ENCODE data around the gene MED12L. TPM values are rescaled to one million over a fixed set of nuclear protein-coding genes. Genes with fewer than 3 reads are reported as not detected.
"Not testable (repeated sequence)": the region's sequence is repeated elsewhere in the genome, so short reads cannot be mapped to it uniquely, and the experiment has no call there.

Gene MED12L
- total RNA-seq, 2 donors from 2014 or later, result 4.4 to 5.8 TPM

- not testable (repeated sequence) for H3K4me1 Mint-ChIP-seq (ENCODE audit: low read depth); H3K36me3 Mint-ChIP-seq (ENCODE audit: insufficient read depth in 2 of 2); DNase-seq; ATAC-seq (replicated peaks in 1 of 2); H3K27ac Mint-ChIP-seq; H3K27me3 Mint-ChIP-seq (ENCODE audit: low read depth); H3K4me3 Mint-ChIP-seq; H3K9me3 Mint-ChIP-seq
Observed at GRCh38 chr3:151242006-151242405, 156.5 kb downstream of the MED12L start.

- H3K27me3 Mint-ChIP-seq (ENCODE audit: low read depth), result peaks cover 12% of the 10 kb centered on the region
- DNase-seq (no peak), ATAC-seq (replicated peaks in 1 of 2) (no peak)
- no peaks in the 10 kb centered on the region for H3K36me3 Mint-ChIP-seq (ENCODE audit: insufficient read depth in 2 of 2)
- H3K4me3 Mint-ChIP-seq, result no peak overlapping the region
- H3K4me1 Mint-ChIP-seq (ENCODE audit: low read depth), result no peaks in the 10 kb centered on the region
- no peaks in the 10 kb centered on the region for H3K9me3 Mint-ChIP-seq
- no peak overlapping the region for H3K27ac Mint-ChIP-seq
Observed at GRCh38 chr3:151248772-151249337, 163.4 kb downstream of the MED12L start.

- no peaks in the 10 kb centered on the region for H3K36me3 Mint-ChIP-seq (ENCODE audit: insufficient read depth in 2 of 2)
- H3K9me3 Mint-ChIP-seq, result no peaks in the 10 kb centered on the region
- H3K4me1 Mint-ChIP-seq (ENCODE audit: low read depth), result no peaks in the 10 kb centered on the region
- ATAC-seq (replicated peaks in 1 of 2), result no peak
- DNase-seq, result no peak
- H3K27ac Mint-ChIP-seq, result no peak overlapping the region
- peaks cover 19% of the 10 kb centered on the region for H3K27me3 Mint-ChIP-seq (ENCODE audit: low read depth)
- H3K4me3 Mint-ChIP-seq, result no peak overlapping the region
Observed at GRCh38 chr3:151256749-151257148, 171.3 kb downstream of the MED12L start.

- Mint-ChIP-seq H3K4me3 (no peak overlapping the region), H3K4me1 (ENCODE audit: low read depth) (no peaks in the 10 kb centered on the region), H3K36me3 (ENCODE audit: insufficient read depth in 2 of 2) (no peaks in the 10 kb centered on the region), H3K27ac (no peak overlapping the region), H3K27me3 (ENCODE audit: low read depth) (peaks cover 18% of the 10 kb centered on the region), H3K9me3 (no peaks in the 10 kb centered on the region)
- ATAC-seq (replicated peaks in 1 of 2) (no peak), DNase-seq (no peak)
Observed at GRCh38 chr3:151259664-151260063, 174.2 kb downstream of the MED12L start.

GRCh38 chr3:151262871-151263525 lies 177.5 kb downstream of the MED12L start:
- no peak for ATAC-seq (replicated peaks in 1 of 2)
- Mint-ChIP-seq H3K36me3 (ENCODE audit: insufficient read depth in 2 of 2) (no peaks in the 10 kb centered on the region), H3K4me1 (ENCODE audit: low read depth) (no peaks in the 10 kb centered on the region), H3K4me3 (no peak overlapping the region), H3K27ac (no peak overlapping the region), H3K27me3 (ENCODE audit: low read depth) (peaks cover 6% of the 10 kb centered on the region), H3K9me3 (no peaks in the 10 kb centered on the region)
- no peak for DNase-seq

- Mint-ChIP-seq H3K4me1 (ENCODE audit: low read depth) (peaks cover 14% of the 10 kb centered on the region), H3K36me3 (ENCODE audit: insufficient read depth in 2 of 2) (peaks cover 2 to 3% of the 10 kb centered on the region in 2 donors), H3K4me3 (no peak overlapping the region), H3K27ac (no peak overlapping the region), H3K27me3 (ENCODE audit: low read depth) (peaks cover 6% of the 10 kb centered on the region), H3K9me3 (peaks cover 0 to 4% of the 10 kb centered on the region in 2 donors)
- DNase-seq (no peak), ATAC-seq (replicated peaks in 1 of 2) (no peak)
Observed at GRCh38 chr3:151264605-151265004, 179.1 kb downstream of the MED12L start.

GRCh38 chr3:151265166-151265565 lies 179.7 kb downstream of the MED12L start:
- Mint-ChIP-seq H3K27ac (no peak overlapping the region), H3K27me3 (ENCODE audit: low read depth) (peaks cover 6% of the 10 kb centered on the region), H3K9me3 (peaks cover 2 to 6% of the 10 kb centered on the region in 2 donors), H3K4me1 (ENCODE audit: low read depth) (peaks cover 19% of the 10 kb centered on the region), H3K4me3 (no peak overlapping the region), H3K36me3 (ENCODE audit: insufficient read depth in 2 of 2) (peaks cover 3 to 5% of the 10 kb centered on the region in 2 donors)
- ATAC-seq (replicated peaks in 1 of 2) (no peak), DNase-seq (no peak)

- Mint-ChIP-seq H3K36me3 (ENCODE audit: insufficient read depth in 2 of 2) (peaks cover 5% of the 10 kb centered on the region in 2 donors), H3K4me1 (ENCODE audit: low read depth) (peaks cover 24% of the 10 kb centered on the region), H3K27me3 (ENCODE audit: low read depth) (peaks cover 6% of the 10 kb centered on the region), H3K27ac (no peak overlapping the region), H3K9me3 (peaks cover 2 to 6% of the 10 kb centered on the region in 2 donors), H3K4me3 (no peak overlapping the region)
- no peak for ATAC-seq (replicated peaks in 1 of 2)
- DNase-seq, result no peak
Observed at GRCh38 chr3:151265866-151266265, 180.4 kb downstream of the MED12L start.

GRCh38 chr3:151267066-151267465 lies 181.6 kb downstream of the MED12L start:
- no peak for ATAC-seq (replicated peaks in 1 of 2)
- Mint-ChIP-seq H3K36me3 (ENCODE audit: insufficient read depth in 2 of 2) (peaks cover 5% of the 10 kb centered on the region in 2 donors), H3K27ac (no peak overlapping the region), H3K9me3 (peaks cover 2 to 6% of the 10 kb centered on the region in 2 donors), H3K4me3 (no peak overlapping the region), H3K27me3 (ENCODE audit: low read depth) (peaks cover 6% of the 10 kb centered on the region), H3K4me1 (ENCODE audit: low read depth) (peaks cover 24% of the 10 kb centered on the region)
- DNase-seq, result no peak

GRCh38 chr3:151268267-151269235 lies 183.1 kb downstream of the MED12L start:
- peak overlapping the region; percentile 96 for H3K27ac Mint-ChIP-seq
- peaks cover 24% of the 10 kb centered on the region for H3K4me1 Mint-ChIP-seq (ENCODE audit: low read depth)
- H3K9me3 Mint-ChIP-seq, result peaks cover 2 to 6% of the 10 kb centered on the region in 2 donors
- H3K36me3 Mint-ChIP-seq (ENCODE audit: insufficient read depth in 2 of 2), result peaks cover 5% of the 10 kb centered on the region in 2 donors
- peak; percentile 87 to 90 for ATAC-seq (replicated peaks in 1 of 2)
- H3K27me3 Mint-ChIP-seq (ENCODE audit: low read depth), result peaks cover 6% of the 10 kb centered on the region
- peak overlapping the region; percentile 71 for H3K4me3 Mint-ChIP-seq
- peak; percentile 48 to 66 for DNase-seq

GRCh38 chr3:151269631-151270030 lies 184.2 kb downstream of the MED12L start:
- peak overlapping the region; percentile 21 for H3K27ac Mint-ChIP-seq
- DNase-seq (no peak), ATAC-seq (replicated peaks in 1 of 2) (no peak)
- H3K4me1 Mint-ChIP-seq (ENCODE audit: low read depth), result peaks cover 26% of the 10 kb centered on the region
- H3K36me3 Mint-ChIP-seq (ENCODE audit: insufficient read depth in 2 of 2), result peaks cover 5 to 6% of the 10 kb centered on the region in 2 donors
- peaks cover 6% of the 10 kb centered on the region for H3K27me3 Mint-ChIP-seq (ENCODE audit: low read depth)
- H3K4me3 Mint-ChIP-seq, result peak overlapping the region in 1 of 2 donors; percentile 1
- H3K9me3 Mint-ChIP-seq, result peaks cover 2 to 6% of the 10 kb centered on the region in 2 donors

- H3K9me3 Mint-ChIP-seq, result no peaks in the 10 kb centered on the region
- no peak for ATAC-seq (replicated peaks in 1 of 2)
- peaks cover 0 to 4% of the 10 kb centered on the region in 2 donors for H3K36me3 Mint-ChIP-seq (ENCODE audit: insufficient read depth in 2 of 2)
- peaks cover 59% of the 10 kb centered on the region for H3K4me1 Mint-ChIP-seq (ENCODE audit: low read depth)
- no peak for DNase-seq
- peaks cover under 1% of the 10 kb centered on the region for H3K27me3 Mint-ChIP-seq (ENCODE audit: low read depth)
- peak overlapping the region in 1 of 2 donors; percentile 32 for H3K4me3 Mint-ChIP-seq
- peak overlapping the region; percentile 64 for H3K27ac Mint-ChIP-seq
Observed at GRCh38 chr3:151275091-151275490, 189.6 kb downstream of the MED12L start.

All from activated T-cell treated with anti-CD3 and anti-CD28 coated beads, Interleukin-2, amount 50 U/mL, for 72 hours (primary cell).